KMS-11 (cell line): ENCODE results near the gene SDS.

Experiments
- H2AFZ ChIP-seq: fragments of 200-600 bp; sonication (generic); 2 replicates; pipeline ENCODE4 v1.6.1; 2016; ENCODE audit warnings: antibody characterized with exemption, mixed run types, low read depth
- H3K27ac ChIP-seq: fragments of 200-600 bp; sonication (generic); 2 replicates; pipeline ENCODE4 v1.6.1; 2016; ENCODE audit warnings: mild to moderate bottlenecking, mixed run types
- H3K27me3 ChIP-seq: fragments of 200-600 bp; sonication (generic); 2 replicates; pipeline ENCODE4 v1.6.1; 2017; ENCODE audit warnings: mild to moderate bottlenecking, low read depth, mixed run types, moderate library complexity; ENCODE audit not compliant: insufficient read depth
- H3K36me3 ChIP-seq: fragments of 200-600 bp; sonication (generic); 2 replicates; pipeline ENCODE4 v1.6.1; 2017; ENCODE audit warnings: mild to moderate bottlenecking, mixed run types; ENCODE audit not compliant: insufficient read depth
- H3K4me1 ChIP-seq: fragments of 200-600 bp; sonication (generic); 2 replicates; pipeline ENCODE4 v1.6.1; 2016; ENCODE audit warnings: mild to moderate bottlenecking, low read depth, mixed run types; ENCODE audit not compliant: poor library complexity, severe bottlenecking
- H3K4me2 ChIP-seq: fragments of 200-600 bp; sonication (generic); 2 replicates; pipeline ENCODE4 v1.7.0; 2016; ENCODE audit warnings: mild to moderate bottlenecking, mixed run types
- H3K4me3 ChIP-seq: fragments of 200-600 bp; sonication (generic); IDR thresholded peaks from 2 replicates; pipeline ENCODE4 v1.6.1; 2017; ENCODE audit warnings: low read depth, low read length, mixed read lengths; ENCODE audit not compliant: insufficient read depth
- H3K79me2 ChIP-seq: fragments of 200-600 bp; sonication (generic); 2 replicates; pipeline ENCODE4 v1.6.1; 2016; ENCODE audit warnings: low read depth, mixed run types; ENCODE audit not compliant: insufficient read depth
- H3K9ac ChIP-seq: fragments of 200-600 bp; sonication (generic); 2 replicates; pipeline ENCODE4 v1.6.1; 2016; ENCODE audit warnings: mild to moderate bottlenecking, mixed run types
- H4K20me1 ChIP-seq: fragments of 200-600 bp; sonication (generic); 2 replicates; pipeline ENCODE4 v1.6.1; 2016; ENCODE audit warnings: mild to moderate bottlenecking, mixed run types; ENCODE audit not compliant: insufficient read depth
- CTCF ChIP-seq: fragments of 200-600 bp; sonication (generic); conservative IDR thresholded peaks from 2 replicates; pipeline ENCODE4 v1.6.1; 2017; ENCODE audit warnings: low read depth, mild to moderate bottlenecking, antibody characterized with exemption, low read length, moderate library complexity, mixed read lengths

SDS gene

GRCh38 chr12:113346353-113346752, 57.3 kb downstream of the SDS start:
- Histone ChIP-seq H3K9ac (no peak overlapping the region), H3K27me3 (no peaks in the 10 kb centered on the region), H4K20me1 (no peaks in the 10 kb centered on the region), H3K27ac (no peak overlapping the region), H2AFZ (no peak overlapping the region), H3K4me1 (no peaks in the 10 kb centered on the region), H3K4me2 (no peak overlapping the region), H3K79me2 (no peaks in the 10 kb centered on the region), H3K4me3 (no peak overlapping the region), H3K36me3 (no peaks in the 10 kb centered on the region)
- no peak for TF ChIP-seq CTCF

- H3K4me2 ChIP-seq: no peak overlapping the region
- no peaks in the 10 kb centered on the region for H3K27me3 ChIP-seq
- no peaks in the 10 kb centered on the region for H3K36me3 ChIP-seq
- TF ChIP-seq CTCF: no peak
- no peak overlapping the region for H3K27ac ChIP-seq
- no peaks in the 10 kb centered on the region for H3K79me2 ChIP-seq
- no peak overlapping the region for H3K4me3 ChIP-seq
- H4K20me1 ChIP-seq: no peaks in the 10 kb centered on the region
- H2AFZ ChIP-seq: no peak overlapping the region
- no peaks in the 10 kb centered on the region for H3K4me1 ChIP-seq
- H3K9ac ChIP-seq: no peak overlapping the region
Observed at GRCh38 chr12:113345318-113345717, 58.4 kb downstream of the SDS start.
